Osteocyte (in vitro differentiated cells): ENCODE results near the gene LPIN2. TPM values are rescaled to one million over a fixed set of nuclear protein-coding genes. Genes with fewer than 3 reads are reported as not detected.

Experiments
- DNase-seq: peaks from one replicate; pipeline ENCODE4 v3.0.0; 2021; ENCODE audit warnings: mixed read lengths; ENCODE audit not compliant: unreplicated experiment; ENCODE audit errors: extremely low spot score
- H3K27ac Mint-ChIP-seq: one replicate; pipeline ENCODE4 v1.8.0; 2021; ENCODE audit warnings: mild to moderate bottlenecking, mixed read lengths; ENCODE audit not compliant: unreplicated experiment
- H3K27me3 Mint-ChIP-seq: one replicate; pipeline ENCODE4 v1.8.0; 2021; ENCODE audit warnings: mixed read lengths; ENCODE audit not compliant: unreplicated experiment
- H3K36me3 Mint-ChIP-seq: one replicate; pipeline ENCODE4 v1.8.0; 2021; ENCODE audit warnings: mixed read lengths; ENCODE audit not compliant: unreplicated experiment
- H3K4me1 Mint-ChIP-seq: one replicate; pipeline ENCODE4 v1.8.0; 2021; ENCODE audit warnings: mixed read lengths; ENCODE audit not compliant: unreplicated experiment
- H3K4me3 Mint-ChIP-seq: one replicate; pipeline ENCODE4 v1.8.0; 2021; ENCODE audit warnings: mild to moderate bottlenecking, moderate library complexity, mixed read lengths; ENCODE audit not compliant: unreplicated experiment
- H3K9me3 Mint-ChIP-seq: one replicate; pipeline ENCODE4 v1.8.0; 2021; ENCODE audit warnings: mixed read lengths; ENCODE audit not compliant: unreplicated experiment
- CTCF ChIP-seq: fragments of 200-600 bp; sonication (generic); IDR thresholded peaks from 2 replicates; pipeline ENCODE4 v1.5.0; 2021; ENCODE audit warnings: antibody characterized with exemption, mild to moderate bottlenecking, moderate library complexity
- total RNA-seq: library from RNA; stranded (reverse); gene quantifications from 2 replicates; pipeline ENCODE4 v1.2.1, GENCODE V29; 2021

The LPIN2 gene
- total RNA-seq, 1 donor from 2014 or later = 34.8 TPM

DNA sequence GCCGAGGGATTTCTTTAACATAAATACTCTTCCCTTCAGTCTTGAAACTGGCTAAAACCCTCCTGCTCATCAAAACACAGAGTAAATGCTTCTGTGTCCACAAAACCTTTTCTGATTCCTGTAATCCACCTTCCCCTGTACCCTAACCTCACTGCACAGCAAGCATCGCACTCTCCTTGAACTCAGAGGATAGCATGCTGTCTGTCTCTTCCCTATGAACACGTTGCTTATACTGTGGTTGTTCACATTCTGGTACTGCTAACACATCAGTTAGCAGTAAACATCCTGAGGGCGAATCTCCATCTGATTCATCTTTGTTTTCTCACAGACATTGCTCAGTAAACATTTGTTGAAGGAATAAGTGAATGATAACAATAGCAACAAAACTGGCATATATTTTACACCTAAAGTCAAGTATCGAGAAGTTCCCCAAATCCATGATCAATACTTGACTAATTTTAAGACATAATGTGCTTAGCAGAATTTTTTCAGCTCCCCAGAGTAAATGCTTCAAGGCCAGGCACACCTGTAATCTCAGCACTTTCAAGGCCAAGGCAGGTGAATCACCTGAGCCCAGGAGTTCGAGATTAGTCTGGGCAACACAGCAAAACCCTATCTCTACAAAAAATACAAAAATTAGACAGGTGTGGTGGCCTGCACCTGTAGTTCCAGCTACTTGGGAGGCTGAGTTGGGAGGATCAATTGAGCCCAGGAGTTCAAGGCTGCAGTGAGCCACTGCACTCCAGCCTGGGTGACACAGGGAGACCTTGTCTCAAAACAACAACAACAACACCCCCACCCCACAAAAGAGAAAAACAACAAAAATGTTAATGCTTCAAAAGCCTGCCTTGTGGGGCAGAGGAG, 45.6 kb upstream of the LPIN2 start:
- Mint-ChIP-seq H3K4me1 (peaks cover 7% of the 10 kb centered on the region), H3K4me3 (no peak overlapping the region), H3K27ac (no peak overlapping the region), H3K36me3 (no peaks in the 10 kb centered on the region), H3K9me3 (peaks cover 1% of the 10 kb centered on the region), H3K27me3 (peaks cover 4% of the 10 kb centered on the region)
- TF ChIP-seq CTCF = no peak
- no peak for DNase-seq

GRCh38 chr18:3057526-3057925, 44.6 kb upstream of the LPIN2 start:
- peaks cover 4% of the 10 kb centered on the region for H3K27me3 Mint-ChIP-seq
- TF ChIP-seq CTCF = no peak

DNA sequence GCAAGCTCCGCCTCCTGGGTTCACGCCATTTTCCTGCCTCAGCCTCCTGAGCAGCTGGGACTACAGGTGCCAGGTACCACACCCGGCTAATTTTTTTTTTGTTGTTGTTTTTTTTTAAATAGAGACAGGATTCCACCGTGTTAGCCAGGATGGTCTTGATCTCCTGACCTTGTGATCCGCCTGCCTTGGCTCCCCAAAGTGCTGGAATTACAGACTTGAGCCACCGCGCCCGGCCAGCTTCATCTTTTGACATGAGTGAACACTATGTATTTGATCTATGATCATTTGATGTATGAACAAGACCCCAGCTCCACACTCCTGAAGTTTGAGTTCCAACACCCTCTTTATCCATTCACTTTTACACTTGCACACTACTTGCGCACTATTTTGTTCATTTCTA, 43.4 kb upstream of the LPIN2 start:
- no peaks in the 10 kb centered on the region for H3K4me1 Mint-ChIP-seq
- no peaks in the 10 kb centered on the region for H3K36me3 Mint-ChIP-seq
- no peak overlapping the region for H3K4me3 Mint-ChIP-seq
- TF ChIP-seq CTCF = no peak
- H3K9me3 Mint-ChIP-seq = peaks cover 7% of the 10 kb centered on the region
- DNase-seq = no peak
- H3K27me3 Mint-ChIP-seq = peaks cover 4% of the 10 kb centered on the region
- H3K27ac Mint-ChIP-seq = no peak overlapping the region

More at GRCh38 chr18:3057526-3057925, 44.6 kb upstream of the LPIN2 start:
- Mint-ChIP-seq H3K4me3 (no peak overlapping the region), H3K4me1 (peaks cover 3% of the 10 kb centered on the region), H3K36me3 (no peaks in the 10 kb centered on the region), H3K9me3 (peaks cover 7% of the 10 kb centered on the region), H3K27ac (no peak overlapping the region)
- DNase-seq = no peak

DNA sequence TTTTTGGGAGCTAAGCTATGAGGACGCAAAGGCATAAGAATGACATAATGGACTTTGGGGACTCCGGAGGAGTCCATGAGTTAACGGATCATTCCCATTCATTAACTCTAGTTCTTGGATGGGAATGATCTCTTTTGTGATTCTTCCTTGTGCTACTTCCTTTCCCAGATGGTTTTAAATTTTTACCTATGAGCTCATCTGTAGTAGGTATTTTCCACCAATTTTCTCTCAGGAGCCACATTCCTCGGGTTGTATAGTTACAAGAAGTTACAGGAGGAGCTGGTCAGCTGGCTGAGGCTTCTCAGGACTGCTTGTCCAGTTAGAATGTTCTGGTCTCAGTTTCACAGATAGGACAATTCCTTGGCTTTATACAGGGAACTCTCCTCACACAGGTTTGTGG, 42.9 kb upstream of the LPIN2 start:
- H3K4me1 Mint-ChIP-seq = no peaks in the 10 kb centered on the region

More for the DNA sequence above, 42.9 kb upstream of the LPIN2 start:
- peaks cover 7% of the 10 kb centered on the region for H3K9me3 Mint-ChIP-seq
- no peak overlapping the region for H3K27ac Mint-ChIP-seq
- peaks cover 4% of the 10 kb centered on the region for H3K27me3 Mint-ChIP-seq
- H3K36me3 Mint-ChIP-seq = no peaks in the 10 kb centered on the region
- H3K4me3 Mint-ChIP-seq = no peak overlapping the region
- no peak for TF ChIP-seq CTCF
- DNase-seq = no peak
